GM13977 (cell line): ENCODE data around the gene AKAP9.
A peak's percentile ranks its signal among the peaks of the same experiment; 100 is the strongest.
"Not testable (repeated sequence)": the region's sequence is repeated elsewhere in the genome, so short reads cannot be mapped to it uniquely, and the experiment has no call there.

Source experiments
- DNase-seq: peaks from one replicate; pipeline ENCODE4 v3.0.0; 2012; ENCODE audit warnings: low spot score
- CTCF ChIP-seq: IDR thresholded peaks from 2 replicates; pipeline ENCODE4 v1.5.1; 2012; ENCODE audit warnings: mild to moderate bottlenecking, control low read depth; ENCODE audit not compliant: insufficient read depth; ENCODE audit errors: extremely low read depth, missing control alignments
- in situ Hi-C: fragments of 300-500 bp; cut with MboI; formaldehyde crosslinking; loops from one replicate; pipeline ENCODE4 v1.12.0; 2022; ENCODE audit warnings: low sequenced_read_pairs, low pct_unique_long_range_greater_than_20kb, mixed read lengths, inconsistent platforms; ENCODE audit not compliant: unreplicated experiment

AKAP9 gene

GRCh38 chr7:92133737-92134270 is 193.1 kb downstream of the AKAP9 start:
- DNase-seq, result peak; percentile 54
- peak; percentile 79 for TF ChIP-seq CTCF
- in situ Hi-C loops, result no loop called here

DNA sequence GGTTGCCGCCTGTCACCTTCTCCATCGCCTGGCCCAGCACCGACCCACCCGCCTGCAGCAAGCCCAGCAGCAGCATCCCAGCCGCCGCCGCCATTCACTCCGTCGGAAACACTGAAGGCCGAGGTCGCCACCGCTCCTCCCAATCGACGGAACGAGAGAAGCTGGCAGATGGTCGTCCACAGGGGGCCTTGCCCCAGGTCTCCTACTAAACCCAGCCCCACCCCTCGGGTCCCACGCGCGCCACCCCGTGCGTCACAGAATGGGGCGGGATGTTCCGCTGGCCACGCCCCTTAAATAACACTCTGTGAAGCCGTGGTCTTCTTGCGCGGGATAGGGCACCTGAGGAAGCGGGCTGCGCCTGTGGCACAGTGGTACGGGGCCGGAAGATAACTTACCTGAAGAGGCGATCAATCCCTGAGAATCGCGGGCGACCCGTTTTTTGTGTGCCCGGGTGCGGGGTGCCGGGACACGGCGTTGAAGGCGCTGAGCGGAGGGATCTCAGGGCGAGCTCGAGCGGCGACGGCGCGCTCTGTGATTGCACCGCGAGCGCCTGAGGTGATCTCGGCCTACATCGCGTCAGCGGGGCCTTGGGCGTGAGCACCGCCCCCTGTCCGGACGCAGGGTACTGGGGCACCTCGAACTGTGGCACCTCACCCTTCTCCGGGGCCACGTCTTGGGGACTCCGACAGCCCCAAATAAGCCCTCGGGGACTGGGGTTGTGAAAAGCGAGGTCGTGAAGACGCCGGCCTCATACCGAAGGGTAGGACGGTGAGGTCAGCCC is 193.8 kb downstream of the AKAP9 start, which contains the start of gene CYP51A1:
CYP51A1 (minus strand) TSS at position 207 of the 781 bp plus-strand sequence; CDS start at position 94, 113 bp downstream.
- TF ChIP-seq CTCF, result peak; percentile 14
- in situ Hi-C loops, result no loop called here
- peak; percentile 92 for DNase-seq

DNA sequence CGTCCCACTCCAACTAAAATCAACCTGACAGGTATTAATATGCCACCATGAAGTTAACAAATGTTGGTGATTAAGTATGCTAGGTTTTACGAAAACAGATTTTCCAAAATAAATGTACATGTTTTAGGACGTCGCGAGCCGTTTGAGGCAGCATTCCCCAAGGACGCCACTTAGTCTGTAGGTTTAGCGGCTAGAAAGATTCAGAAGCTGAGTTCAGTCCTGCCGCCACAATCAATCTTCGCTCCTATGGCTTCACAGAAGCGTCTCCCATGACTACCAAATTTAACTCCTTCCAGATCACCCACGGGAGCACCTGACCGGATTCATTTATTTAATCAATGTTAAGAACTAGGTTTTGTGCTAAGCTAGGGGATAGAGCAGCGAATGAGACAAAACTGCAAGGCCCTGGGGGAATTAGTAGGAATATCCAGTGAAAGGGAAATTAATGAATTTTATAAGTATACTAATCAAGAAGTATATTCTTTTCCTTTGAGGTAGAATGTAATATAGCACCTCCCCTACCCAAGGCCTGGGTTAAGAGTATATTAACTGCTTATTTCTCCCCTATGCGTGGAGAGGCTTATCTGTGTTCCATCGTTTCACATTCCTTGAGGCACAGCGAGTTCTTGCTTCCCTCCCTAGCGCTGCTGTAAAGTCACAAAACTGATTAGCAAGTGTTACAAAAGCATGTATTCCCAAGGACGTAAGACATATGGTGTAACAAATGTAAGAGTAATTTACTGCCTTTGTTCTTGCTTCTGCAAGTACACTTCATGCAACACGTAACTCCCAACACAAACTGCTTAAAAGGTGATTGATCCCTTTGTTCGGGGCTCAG is 194.6 kb downstream of the AKAP9 start:
- peak; percentile 32 for DNase-seq
- no peak for TF ChIP-seq CTCF
- in situ Hi-C loops, result no loop called here

- TF ChIP-seq CTCF, result no peak
- in situ Hi-C loops, result no loop called here
- DNase-seq, result no peak
Observed at GRCh38 chr7:92137557-92137956, 196.9 kb downstream of the AKAP9 start.

GRCh38 chr7:92141161-92141560 is 200.5 kb downstream of the AKAP9 start:
- no peak for TF ChIP-seq CTCF
- in situ Hi-C loops, result no loop called here
- DNase-seq, result no peak

- DNase-seq, in situ Hi-C loops: not testable (repeated sequence)
Observed at GRCh38 chr7:92142791-92143190, 202.1 kb downstream of the AKAP9 start.

- DNase-seq, in situ Hi-C loops: not testable (repeated sequence)
Observed at GRCh38 chr7:92143192-92143880, 202.7 kb downstream of the AKAP9 start.
